Measurements from ENCODE around the gene COA3.

- TF ChIP-seq CTCF (IDR thresholded peaks at IDR 0.05) (no peak), POLR2A (IDR thresholded peaks at IDR 0.05) (no peak)
These were observed 6.6 kb downstream of the COA3 start for GRCh38 chr17:42791948-42792347.

Measured in esophagus squamous epithelium (tissue), 4 donors.